Tibial nerve (tissue), 4 donors: ENCODE results near the gene CKM.

Experiments used
- CTCF ChIP-seq, 5 experiments: fragments of 200-600 bp in 3 of 5; fragments of 450-650 bp in 2 of 5; sonication (generic) in 3 of 5; IDR thresholded peaks; one replicate each; pipeline ENCODE4 v1.5.1; 2016 to 2019; ENCODE audit warnings: antibody characterized with exemption in 5 of 5, mild to moderate bottlenecking in 3 of 5, moderate library complexity in 2 of 5
- EP300 ChIP-seq, 2 donors: sonication (generic); formaldehyde crosslinking; IDR thresholded peaks; one replicate each; pipeline ENCODE4 v1.6.1; 2017; ENCODE audit warnings: antibody characterized with exemption in 2 of 2, mild to moderate bottlenecking in 1 of 2
- POLR2A ChIP-seq, 2 donors: fragments of 450-650 bp; IDR thresholded peaks; one replicate each; pipeline ENCODE4 v1.6.1; 2017; ENCODE audit warnings: antibody characterized with exemption in 2 of 2, mild to moderate bottlenecking in 2 of 2, moderate library complexity in 2 of 2

GRCh38 chr19:45302416-45302815, 20.3 kb downstream of the CKM start:
- TF ChIP-seq CTCF (IDR thresholded peaks at IDR 0.05) (no peak), EP300 (IDR thresholded peaks at IDR 0.05) (no peak), POLR2A (IDR thresholded peaks at IDR 0.05) (no peak)
